Glutamatergic neuron (in vitro differentiated cells): ENCODE measurements around the gene RXRG. TPM values are rescaled to one million over a fixed set of nuclear protein-coding genes. Genes with fewer than 3 reads are reported as not detected.

Experiments used
- DNase-seq: peaks from one replicate; pipeline ENCODE4 v3.0.0; 2022
- H3K27ac Mint-ChIP-seq: one replicate; pipeline ENCODE4 v1.8.0; 2020; ENCODE audit warnings: mild to moderate bottlenecking, mixed read lengths, inconsistent platforms; ENCODE audit not compliant: unreplicated experiment
- H3K27me3 Mint-ChIP-seq: one replicate; pipeline ENCODE4 v1.8.0; 2020; ENCODE audit warnings: mild to moderate bottlenecking, moderate library complexity, mixed read lengths, inconsistent platforms; ENCODE audit not compliant: unreplicated experiment
- H3K36me3 Mint-ChIP-seq: one replicate; pipeline ENCODE4 v1.8.0; 2020; ENCODE audit warnings: mild to moderate bottlenecking, mixed read lengths, inconsistent platforms; ENCODE audit not compliant: unreplicated experiment
- H3K4me1 Mint-ChIP-seq: one replicate; pipeline ENCODE4 v1.8.0; 2020; ENCODE audit warnings: mild to moderate bottlenecking, low read depth, mixed read lengths, inconsistent platforms; ENCODE audit not compliant: unreplicated experiment
- H3K4me3 Mint-ChIP-seq: one replicate; pipeline ENCODE4 v1.8.0; 2020; ENCODE audit warnings: mild to moderate bottlenecking, mixed read lengths, inconsistent platforms; ENCODE audit not compliant: unreplicated experiment
- H3K9me3 Mint-ChIP-seq: one replicate; pipeline ENCODE4 v1.8.0; 2020; ENCODE audit warnings: mild to moderate bottlenecking, moderate library complexity, mixed read lengths, inconsistent platforms; ENCODE audit not compliant: unreplicated experiment
- total RNA-seq: library from RNA; stranded (reverse); fragmentation: NEBNext Ultra II Directional; extraction: Animal tissue kit (Norgen Biotek cat#: 25700); gene quantifications from one replicate; pipeline ENCODE4 v1.2.1, GENCODE V29; 2021; ENCODE audit not compliant: unreplicated experiment
- TF ChIP-seq, protein P1 (sequence below): fragments of 200-600 bp; sonication (generic); IDR thresholded peaks from one replicate; pipeline ENCODE4 v1.5.0; 2021; ENCODE audit not compliant: partially characterized antibody, unreplicated experiment

Gene RXRG
- total RNA-seq, 1 donor from 2014 or later, result 10.4 TPM

DNA sequence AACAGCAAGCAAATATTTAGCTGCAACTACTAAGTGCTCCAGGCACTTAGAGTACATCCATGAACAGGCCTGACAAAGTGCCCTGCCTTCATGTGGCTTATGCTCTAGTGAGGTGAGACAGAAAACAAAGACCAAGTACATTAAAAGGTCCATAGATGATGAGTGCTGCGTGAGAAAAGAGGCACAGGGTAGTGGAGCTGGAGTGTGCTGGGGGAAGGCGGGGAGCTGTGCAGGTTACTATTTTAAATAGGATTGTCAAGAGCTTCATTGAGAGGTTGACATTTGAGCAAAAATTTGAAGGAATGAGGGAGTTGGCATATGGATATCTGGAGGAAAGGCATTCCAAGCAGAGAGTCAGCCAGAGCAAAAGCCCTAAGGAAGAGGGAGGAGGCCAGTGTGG lies 29.3 kb upstream of the RXRG start:
- H3K27me3 Mint-ChIP-seq, result peaks cover 3% of the 10 kb centered on the region
- H3K9me3 Mint-ChIP-seq, result peaks cover 5% of the 10 kb centered on the region
- TF ChIP-seq, protein P1, sequence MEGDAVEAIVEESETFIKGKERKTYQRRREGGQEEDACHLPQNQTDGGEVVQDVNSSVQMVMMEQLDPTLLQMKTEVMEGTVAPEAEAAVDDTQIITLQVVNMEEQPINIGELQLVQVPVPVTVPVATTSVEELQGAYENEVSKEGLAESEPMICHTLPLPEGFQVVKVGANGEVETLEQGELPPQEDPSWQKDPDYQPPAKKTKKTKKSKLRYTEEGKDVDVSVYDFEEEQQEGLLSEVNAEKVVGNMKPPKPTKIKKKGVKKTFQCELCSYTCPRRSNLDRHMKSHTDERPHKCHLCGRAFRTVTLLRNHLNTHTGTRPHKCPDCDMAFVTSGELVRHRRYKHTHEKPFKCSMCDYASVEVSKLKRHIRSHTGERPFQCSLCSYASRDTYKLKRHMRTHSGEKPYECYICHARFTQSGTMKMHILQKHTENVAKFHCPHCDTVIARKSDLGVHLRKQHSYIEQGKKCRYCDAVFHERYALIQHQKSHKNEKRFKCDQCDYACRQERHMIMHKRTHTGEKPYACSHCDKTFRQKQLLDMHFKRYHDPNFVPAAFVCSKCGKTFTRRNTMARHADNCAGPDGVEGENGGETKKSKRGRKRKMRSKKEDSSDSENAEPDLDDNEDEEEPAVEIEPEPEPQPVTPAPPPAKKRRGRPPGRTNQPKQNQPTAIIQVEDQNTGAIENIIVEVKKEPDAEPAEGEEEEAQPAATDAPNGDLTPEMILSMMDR, result no peak
- DNase-seq, result no peak
- no peak overlapping the region for H3K27ac Mint-ChIP-seq
- H3K4me1 Mint-ChIP-seq, result peaks cover 22% of the 10 kb centered on the region
- no peaks in the 10 kb centered on the region for H3K36me3 Mint-ChIP-seq
- H3K4me3 Mint-ChIP-seq, result no peak overlapping the region

DNA sequence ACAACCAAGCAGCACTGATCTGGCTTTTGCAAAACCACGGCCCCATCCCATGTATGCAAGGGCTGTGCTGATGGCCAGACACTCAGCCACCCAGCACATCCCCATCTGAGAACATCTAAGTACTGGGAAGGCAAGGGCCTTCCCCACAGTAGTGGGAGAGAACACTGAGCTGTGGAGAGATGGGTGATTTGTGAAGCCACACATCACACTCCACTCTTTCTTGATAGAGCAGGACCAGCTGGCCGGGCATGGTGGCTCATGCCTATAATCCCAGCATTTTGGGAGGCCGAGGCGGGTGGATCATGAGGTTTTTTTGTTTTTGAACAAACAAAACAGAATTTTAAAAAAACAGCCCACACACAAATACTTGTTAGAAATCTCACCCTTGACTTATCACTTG lies 28.2 kb upstream of the RXRG start:
- H3K27ac Mint-ChIP-seq, result no peak overlapping the region
- no peak overlapping the region for H3K4me3 Mint-ChIP-seq
- peaks cover 31% of the 10 kb centered on the region for H3K4me1 Mint-ChIP-seq
- TF ChIP-seq, protein P1, result no peak
- H3K9me3 Mint-ChIP-seq, result peaks cover 10% of the 10 kb centered on the region
- DNase-seq, result no peak
- no peaks in the 10 kb centered on the region for H3K36me3 Mint-ChIP-seq
- peaks cover 6% of the 10 kb centered on the region for H3K27me3 Mint-ChIP-seq

DNA sequence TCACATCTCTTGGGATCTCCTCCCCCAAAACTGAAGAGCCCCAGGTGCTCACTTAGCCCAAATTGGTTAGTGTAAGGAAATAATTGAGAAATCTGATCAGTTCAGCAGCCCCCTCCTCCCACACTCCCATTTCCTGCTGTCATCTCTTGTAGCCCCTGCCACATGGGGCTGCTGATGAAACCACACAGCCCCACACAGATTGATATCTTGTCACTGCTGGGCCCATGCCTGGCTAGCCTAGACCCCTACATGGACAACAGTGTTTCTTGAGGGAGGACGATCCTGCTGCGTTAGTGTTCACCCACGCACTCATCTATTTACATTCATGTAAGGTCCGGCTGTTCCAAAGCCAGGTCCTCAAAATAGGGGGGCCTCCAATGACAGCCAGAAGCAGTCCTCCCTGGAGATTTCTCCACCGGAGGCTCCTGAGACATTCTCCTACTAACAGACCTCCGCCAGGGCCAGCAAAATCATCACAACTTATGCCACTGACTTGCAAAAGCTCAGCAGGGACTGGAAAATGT lies 23.9 kb upstream of the RXRG start:
- peak; percentile 44 for DNase-seq
- Mint-ChIP-seq H3K27ac (peak overlapping the region; percentile 49), H3K36me3 (no peaks in the 10 kb centered on the region), H3K27me3 (peaks cover 3% of the 10 kb centered on the region), H3K4me1 (peaks cover 38% of the 10 kb centered on the region), H3K9me3 (peaks cover 9% of the 10 kb centered on the region), H3K4me3 (peak overlapping the region; percentile 44)
- TF ChIP-seq, protein P1, result no peak

DNA sequence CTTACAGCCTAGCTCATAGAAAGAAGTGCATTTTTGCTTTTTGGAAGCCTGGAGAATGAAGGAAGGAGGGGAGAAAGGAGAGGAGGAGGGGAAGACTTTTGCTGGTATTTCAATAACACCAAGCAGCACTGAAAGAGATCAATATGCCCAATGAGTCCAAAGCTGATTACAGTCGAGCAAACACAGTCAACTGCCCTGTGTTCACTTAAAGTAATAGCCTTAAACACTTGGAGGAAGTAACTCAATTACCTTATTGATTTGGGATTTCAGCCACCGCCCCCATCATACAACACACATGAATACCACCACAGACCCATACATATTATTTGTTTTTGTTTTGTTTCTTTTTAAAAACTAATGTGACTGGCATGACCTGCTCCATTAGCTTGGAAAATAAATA lies 23.3 kb upstream of the RXRG start:
- TF ChIP-seq, protein P1, result no peak
- Mint-ChIP-seq H3K9me3 (peaks cover 9% of the 10 kb centered on the region), H3K4me3 (peak overlapping the region; percentile 44), H3K4me1 (peaks cover 38% of the 10 kb centered on the region), H3K27ac (peak overlapping the region; percentile 45), H3K27me3 (peaks cover 3% of the 10 kb centered on the region), H3K36me3 (no peaks in the 10 kb centered on the region)
- DNase-seq, result no peak

DNA sequence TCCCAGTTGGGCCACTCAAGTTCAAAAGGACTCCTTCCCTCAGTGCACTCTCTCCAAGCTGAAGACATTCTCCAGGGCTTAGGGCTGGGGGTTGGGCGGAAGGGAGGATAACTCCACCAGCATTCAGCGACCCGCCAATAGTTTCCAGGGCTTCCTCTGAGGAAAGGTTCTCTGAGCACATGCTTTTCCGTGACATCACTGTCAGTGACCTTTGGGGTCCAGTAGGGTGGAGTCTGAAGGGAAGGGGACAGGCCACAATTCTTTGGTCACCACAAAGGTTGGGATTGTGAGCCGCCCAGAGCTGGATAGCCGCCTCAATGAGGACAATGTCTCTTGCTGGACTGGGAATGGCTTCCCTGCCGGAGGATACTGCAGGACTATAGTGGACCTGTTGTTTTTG lies 22.8 kb upstream of the RXRG start:
- no peaks in the 10 kb centered on the region for H3K36me3 Mint-ChIP-seq
- H3K4me1 Mint-ChIP-seq, result peaks cover 38% of the 10 kb centered on the region
- H3K4me3 Mint-ChIP-seq, result peak overlapping the region; percentile 44
- no peak for DNase-seq
- H3K27ac Mint-ChIP-seq, result peak overlapping the region; percentile 45
- peaks cover 3% of the 10 kb centered on the region for H3K27me3 Mint-ChIP-seq
- H3K9me3 Mint-ChIP-seq, result peaks cover 9% of the 10 kb centered on the region
- TF ChIP-seq, protein P1, result no peak
